HTERT RPE-1 (cell line): Measurements from ENCODE around the gene SNCAIP.
"Not testable (repeated sequence)": the region's sequence is repeated elsewhere in the genome, so short reads cannot be mapped to it uniquely, and the experiment has no call there.

Source experiments
- in situ Hi-C: fragments of 300-500 bp; cut with MboI; formaldehyde crosslinking; loops from 4 replicates; pipeline ENCODE4 v1.14.3; 2020; ENCODE audit warnings: low sequenced_read_pairs

The SNCAIP gene

DNA sequence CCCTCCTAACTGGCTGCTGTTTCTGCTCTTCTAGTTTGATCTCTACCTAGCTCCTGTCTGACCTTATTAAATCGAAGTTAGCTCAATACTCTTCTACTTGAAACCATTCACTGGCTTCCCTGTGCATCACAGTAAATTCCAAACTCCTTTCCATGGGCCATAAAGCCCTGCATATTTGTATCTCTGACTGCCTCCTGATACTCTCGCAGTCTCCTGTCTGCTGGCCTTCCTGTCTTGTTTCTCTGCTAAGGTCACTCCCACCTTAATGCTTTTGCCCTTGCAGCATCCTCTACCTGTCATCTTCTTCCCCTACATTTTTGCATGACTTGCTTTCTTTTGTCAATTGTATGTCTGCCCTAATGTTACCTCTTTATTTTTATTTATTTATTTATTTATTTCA is 44.8 kb downstream of the SNCAIP start:
- in situ Hi-C loops, result no loop called here

DNA sequence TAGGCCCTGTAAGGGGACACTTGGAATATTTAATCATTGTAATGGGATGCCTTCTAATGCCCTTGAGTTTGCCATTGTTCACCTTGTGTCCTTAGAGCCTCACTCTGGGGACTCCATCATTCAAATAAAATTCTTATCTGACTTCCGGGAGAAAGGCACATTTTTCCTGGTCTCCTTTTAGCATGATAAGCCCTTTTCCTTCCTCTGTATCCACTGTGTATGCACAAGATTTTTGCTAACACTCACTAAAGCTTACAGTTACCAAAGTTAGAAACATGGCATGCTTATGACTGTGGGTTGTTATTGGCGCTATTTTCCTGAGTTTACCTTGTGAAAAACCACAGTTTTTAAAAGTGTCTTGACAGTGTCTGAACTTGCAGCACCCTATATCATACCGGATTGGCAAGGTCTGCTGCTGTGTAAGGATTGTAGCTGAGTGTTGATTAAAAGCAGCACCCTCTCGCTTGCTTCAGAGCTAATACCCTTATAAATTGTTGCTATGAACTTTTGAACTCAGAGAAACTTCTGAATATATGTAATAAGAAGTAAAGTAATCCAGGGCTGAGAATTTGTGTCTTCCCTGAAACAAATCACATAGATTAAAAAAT is 46.4 kb downstream of the SNCAIP start:
- in situ Hi-C loops, result no loop called here

DNA sequence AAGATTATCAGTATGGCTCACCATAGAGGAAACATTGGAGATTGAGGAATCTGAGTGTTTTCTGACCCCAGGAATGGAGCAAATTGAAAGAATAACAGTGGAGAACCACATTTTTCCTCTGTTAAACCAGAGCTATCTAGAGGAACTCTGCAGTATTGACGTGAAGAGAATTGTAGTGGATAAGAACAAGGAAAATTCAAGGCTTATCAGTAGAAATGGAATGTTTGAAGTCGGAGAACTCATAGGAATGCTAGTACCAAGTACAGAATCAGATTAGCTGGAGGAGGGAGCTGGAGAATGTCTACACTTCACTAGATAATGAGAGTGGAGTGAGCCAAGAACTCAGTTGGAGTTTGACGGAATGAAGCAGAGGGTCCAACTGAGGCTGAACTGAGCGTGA is 50.3 kb downstream of the SNCAIP start:
- in situ Hi-C loops, result no loop called here

DNA sequence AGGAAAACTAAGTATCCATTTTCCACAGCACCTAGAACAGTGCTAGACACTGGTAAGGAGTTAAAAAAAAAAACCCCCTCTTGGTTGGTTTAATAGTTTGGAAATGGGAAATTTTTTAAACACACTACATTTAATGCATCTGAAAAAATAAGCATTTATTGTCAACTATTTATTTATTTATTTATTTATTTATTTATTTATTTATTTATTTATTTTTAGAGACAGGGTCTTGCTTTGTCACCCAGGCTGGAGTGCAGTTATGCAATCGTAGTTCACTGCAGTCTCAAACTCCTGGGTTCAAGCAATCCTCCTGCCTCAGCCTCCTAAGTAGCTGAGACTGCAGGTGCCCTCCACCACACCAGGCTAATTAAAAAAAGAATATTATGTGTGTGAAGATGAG is 51.6 kb downstream of the SNCAIP start:
- in situ Hi-C loops, result no loop called here

DNA sequence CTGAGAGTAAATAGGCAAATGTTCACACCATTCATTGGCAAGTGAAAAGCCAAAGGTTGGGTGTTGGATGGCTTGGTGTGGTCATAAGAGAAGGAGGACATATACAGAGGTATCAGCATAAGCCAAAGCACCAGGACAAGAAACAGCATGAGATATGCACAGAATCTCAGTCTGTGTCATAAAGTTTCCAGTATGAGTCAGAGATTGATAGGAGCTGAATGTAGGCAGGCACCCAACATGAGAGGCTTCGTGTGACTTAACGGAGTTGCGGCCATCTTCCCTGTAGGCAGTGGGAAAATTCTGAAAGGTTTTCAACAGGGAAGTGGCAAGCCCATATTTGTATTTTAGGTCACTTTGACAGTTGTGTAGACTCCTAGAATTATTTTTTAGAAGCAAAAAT is 54.5 kb downstream of the SNCAIP start:
- in situ Hi-C loops, result no loop called here

DNA sequence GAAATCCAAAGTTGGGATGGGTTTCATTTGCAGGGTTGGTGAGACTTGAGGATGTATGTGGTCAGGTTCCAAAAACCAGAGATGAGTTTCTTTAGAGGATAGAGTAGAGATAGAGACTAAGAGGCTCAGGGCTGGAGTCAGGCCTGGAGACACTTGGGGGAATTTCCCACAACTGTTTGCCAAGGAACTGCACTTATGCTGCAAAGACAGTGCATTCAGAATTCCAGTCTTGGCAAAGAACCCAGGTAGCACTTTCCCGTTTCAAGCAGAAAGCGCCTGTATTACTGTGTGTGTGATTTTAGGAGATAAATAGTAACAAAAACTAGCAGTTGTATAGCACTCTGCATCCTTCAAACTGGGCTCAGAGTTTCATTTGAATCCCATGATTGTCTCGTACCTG is 55.4 kb downstream of the SNCAIP start:
- in situ Hi-C loops, result no loop called here

DNA sequence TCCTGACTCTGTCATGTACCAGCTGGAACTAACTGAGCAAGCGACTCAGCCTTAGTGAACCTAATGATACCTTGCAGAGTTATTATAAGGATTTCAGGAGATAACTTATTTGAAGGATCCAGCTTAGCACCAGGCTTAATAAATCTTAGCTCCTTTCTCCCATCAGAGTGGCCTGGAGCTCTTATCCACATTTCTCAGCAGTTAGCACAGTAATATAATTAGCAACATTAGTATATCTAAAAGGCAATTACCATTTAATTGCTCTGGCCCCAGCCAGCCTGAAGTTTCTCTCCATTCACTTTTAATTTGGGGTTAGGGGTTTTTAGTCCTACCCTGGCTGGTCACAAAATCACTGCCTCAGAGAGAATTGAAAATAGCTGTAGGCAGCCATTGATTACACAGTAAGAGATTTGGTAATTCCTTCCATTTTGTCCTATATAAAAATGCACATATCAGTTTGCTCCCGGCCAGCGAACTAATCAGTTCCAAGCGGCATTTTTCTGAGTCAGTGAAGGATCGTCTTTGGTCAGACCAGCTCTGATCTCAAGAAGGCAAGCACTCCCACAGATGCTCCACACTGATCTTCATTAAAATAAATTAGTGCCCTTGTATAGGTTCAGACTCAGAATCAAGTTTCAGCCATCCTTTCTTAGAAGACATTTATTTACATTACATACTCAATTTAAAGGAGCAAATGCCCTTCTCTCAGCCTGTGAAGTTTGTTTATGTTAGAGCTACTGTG is 56.6 kb downstream of the SNCAIP start:
- in situ Hi-C loops, result no loop called here

DNA sequence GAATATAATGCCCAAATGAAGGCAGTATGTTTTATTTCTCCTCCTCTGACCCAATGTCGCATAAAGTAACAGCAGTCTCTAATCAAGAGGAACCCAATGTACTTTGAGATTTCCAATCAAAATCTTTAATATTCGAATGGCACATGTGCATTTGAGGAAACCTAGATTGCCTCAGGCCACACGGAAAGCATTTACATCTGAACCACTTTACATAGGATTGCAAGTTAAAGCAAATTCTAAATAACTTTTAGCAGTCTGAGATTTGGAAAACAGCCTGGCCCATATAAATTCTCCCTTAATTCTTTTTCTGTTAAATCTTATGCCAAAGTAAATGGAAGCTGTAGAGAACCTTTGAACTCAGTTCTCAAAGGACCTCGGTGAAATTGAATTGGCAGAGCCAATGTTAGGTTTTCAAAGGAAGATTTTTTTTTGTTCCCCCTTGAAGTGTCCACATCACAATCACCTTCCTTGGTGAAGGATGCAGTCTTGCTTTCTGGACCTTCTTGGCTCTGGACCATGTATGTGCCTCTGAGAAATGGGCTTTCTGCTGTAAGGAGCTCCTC is 57.3 kb downstream of the SNCAIP start:
- in situ Hi-C loops, result no loop called here

DNA sequence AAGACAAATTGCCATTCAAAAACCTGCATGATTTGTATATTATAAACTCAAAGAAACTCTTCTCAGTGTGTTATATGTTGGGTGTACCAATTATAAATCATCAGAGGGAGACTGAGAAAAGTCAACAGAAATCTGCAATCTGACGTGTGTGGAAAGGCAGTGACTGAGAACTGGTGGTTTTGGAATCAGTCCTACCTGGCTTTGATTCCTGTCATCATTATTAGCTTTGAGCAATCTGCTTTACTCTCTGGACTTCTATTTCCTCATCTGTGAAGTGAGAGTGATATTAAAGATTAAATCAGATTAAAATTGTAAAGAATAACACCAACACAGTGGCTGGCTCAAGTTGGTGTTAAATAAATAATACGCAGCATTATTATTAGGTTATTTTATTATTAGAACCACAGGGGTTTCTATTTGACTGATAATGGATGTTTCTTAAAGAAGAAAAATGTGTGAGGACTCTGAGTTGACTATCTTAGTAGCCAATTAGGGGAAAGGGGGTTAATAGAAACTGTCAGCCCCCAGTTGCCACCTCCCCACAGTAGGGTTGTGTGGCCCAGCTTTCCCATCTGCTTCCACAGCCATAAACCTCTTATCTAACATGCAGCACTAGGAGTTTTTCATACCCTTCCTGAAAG is 59.6 kb downstream of the SNCAIP start:
- in situ Hi-C loops, result no loop called here

DNA sequence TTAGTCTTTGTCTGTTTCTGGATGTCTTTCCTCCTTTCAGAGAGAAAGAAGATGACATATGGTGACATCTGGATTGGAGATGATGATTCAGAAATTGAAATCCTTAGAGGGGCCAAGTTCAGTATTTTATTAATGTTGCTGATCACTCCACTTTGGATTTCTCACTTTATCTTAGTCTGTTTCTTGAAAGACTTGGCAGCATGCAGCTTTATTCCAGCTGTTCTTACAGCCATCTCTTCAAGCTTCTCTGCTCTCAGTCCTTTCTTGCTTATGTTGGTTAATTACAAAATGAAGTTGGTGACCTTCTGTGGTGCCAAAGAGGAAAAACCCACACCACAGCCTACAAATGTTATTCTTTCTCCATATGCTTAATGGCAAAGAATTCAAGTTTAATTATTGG is 62.1 kb downstream of the SNCAIP start:
- in situ Hi-C loops, result no loop called here

DNA sequence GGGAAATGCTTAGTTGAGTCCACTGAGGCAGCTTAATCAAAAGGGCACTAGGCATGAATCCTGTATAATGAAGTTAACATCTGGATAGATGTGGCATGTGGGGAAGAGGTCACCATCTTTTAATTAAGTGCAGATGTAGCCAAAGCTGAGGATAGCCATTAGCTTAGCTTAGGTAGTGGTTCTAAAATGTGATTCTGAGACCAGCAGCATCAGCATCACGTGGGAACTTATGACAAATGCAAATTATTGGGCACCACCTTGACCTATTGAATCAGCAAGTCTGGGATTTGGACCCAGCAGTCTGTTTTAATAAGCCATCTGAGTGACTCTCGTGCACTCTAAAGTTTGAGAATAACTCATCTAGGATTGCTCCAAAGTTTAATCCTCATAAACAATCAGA is 63.8 kb downstream of the SNCAIP start:
- in situ Hi-C loops, result no loop called here

DNA sequence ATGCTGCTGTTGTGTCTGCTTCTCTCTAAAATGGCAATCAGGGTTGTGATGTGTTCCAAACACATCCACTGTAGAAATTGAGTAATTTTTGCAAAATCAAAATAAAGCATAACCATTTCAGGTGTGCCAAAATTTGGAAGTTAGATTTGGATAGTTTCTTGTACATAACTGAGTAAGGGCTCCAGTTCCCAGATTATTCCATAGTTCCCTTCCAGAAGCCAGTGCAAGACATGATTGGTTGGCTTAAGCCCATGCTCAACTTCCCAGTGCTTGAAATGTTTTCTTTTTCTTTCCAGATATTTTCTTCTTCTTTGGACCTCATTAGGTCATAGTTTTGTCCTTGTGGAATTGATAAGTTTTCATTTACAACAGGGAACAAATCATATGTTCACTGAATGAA is 64.2 kb downstream of the SNCAIP start:
- in situ Hi-C loops, result no loop called here

DNA sequence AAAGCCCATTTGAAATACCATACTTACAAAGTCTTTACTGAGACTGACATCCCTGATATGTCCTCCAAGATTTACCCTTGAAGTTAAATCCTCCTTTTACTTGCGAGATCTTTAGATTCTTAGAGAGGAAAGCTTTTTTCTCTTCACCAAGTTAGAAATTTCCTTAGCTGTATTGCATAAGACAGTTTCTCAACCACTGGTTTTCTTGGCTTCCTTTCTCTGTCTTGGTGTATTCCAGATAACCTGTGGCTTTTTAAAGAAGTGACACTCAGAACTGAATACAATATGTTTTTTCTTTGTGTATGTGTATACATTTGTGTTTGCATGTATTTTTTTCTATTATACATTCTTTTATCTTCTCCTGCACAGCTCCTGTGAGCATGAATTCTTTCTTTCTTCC is 65.0 kb downstream of the SNCAIP start:
- in situ Hi-C loops, result no loop called here

DNA sequence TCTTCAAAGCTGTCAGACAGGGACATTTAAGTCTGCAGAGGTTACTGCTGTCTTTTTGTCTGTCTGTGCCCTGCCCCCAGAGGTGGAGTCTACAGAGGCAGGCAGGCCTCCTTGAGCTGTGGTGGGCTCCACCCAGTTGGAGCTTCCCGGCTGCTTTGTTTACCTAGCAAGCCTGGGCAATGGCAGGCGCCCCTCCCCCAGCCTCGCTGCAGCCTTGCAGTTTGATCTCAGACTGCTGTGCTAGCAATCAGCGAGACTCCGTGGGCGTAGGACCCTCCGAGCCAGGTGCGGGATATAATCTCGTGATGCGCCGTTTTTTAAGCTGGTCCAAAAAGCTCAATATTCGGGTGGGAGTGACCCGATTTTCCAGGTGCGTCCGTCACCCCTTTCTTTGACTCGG is 70.9 kb downstream of the SNCAIP start:
- in situ Hi-C loops, result not testable (repeated sequence)

DNA sequence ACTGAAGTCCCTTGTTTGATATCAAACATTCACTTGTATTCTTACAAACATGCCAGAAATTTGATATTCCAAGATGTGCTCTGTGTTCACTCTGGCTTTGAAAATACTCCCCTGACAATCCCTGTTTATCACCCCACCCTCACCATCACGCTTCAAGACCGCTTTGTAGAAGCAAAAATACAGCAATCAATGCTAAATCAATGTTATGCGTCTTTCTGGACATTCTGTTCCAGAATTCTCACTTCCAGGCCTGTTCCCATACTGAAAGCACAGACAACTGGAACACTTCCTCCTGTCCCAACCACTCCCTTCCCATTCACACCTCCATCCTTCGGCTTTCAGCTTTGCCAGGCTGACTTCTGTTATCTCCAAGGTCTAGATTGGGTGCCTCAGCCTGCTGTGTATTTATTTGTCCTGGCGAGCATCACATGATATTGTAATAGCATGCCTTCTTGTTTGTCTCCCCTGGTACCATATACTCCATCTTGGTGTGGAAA is 72.8 kb downstream of the SNCAIP start:
- in situ Hi-C loops, result no loop called here

DNA sequence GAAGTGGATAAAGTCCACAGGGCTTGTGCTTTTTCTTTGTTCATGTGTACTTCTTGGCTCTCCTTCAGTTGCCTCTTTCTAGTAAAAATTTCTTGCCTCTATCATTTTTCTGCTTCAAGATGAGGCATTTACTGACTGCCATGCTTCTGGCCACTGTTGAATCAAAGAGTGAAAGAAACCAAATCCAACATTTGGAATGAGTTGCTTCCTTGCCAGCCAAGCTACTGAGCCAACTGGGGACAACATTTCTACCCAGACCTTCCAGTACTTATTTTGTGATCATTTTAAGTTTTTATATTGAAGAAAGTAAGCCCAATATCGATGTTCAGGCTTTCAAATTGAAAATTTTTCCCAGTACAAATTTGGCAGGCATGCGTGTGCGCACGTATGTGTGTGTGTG is 73.2 kb downstream of the SNCAIP start:
- in situ Hi-C loops, result no loop called here

DNA sequence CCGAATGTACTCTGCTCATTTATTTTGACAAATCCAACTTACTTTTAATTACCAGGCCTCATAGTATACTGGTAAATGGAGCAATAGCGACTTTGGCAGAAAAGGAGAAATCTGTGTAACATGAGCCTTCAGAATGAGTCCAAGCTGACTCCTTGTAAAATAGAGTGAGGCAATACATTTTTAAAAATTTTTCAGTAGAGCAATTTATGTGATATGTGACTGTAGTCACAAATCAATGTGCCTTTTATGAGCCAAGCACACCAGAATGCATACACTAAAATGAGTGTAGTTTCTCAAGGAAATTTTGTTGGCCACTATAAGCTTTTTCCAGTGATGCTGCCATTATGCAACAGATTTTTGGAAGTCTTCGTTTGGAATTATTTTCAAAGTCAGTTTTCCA is 73.8 kb downstream of the SNCAIP start:
- in situ Hi-C loops, result no loop called here

DNA sequence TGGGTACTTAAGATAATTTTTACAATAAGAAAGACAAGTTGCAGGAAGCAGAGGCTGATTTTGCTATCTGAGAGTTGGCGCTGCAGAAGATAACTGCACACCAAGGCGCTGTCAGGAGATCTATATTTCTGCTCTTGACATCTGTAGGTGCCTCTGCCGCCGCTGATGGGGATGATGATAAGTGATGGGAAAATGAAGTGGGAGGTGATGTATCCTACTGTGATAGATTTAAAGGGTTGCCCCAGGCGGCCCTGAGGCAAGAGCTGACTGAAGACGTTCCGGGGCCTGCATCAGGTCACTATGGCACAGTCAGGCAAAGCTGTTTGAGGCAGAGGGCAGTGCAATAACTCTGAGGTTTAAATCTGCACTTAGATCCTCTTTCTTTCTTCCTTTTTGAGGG is 78.1 kb downstream of the SNCAIP start:
- in situ Hi-C loops, result no loop called here

DNA sequence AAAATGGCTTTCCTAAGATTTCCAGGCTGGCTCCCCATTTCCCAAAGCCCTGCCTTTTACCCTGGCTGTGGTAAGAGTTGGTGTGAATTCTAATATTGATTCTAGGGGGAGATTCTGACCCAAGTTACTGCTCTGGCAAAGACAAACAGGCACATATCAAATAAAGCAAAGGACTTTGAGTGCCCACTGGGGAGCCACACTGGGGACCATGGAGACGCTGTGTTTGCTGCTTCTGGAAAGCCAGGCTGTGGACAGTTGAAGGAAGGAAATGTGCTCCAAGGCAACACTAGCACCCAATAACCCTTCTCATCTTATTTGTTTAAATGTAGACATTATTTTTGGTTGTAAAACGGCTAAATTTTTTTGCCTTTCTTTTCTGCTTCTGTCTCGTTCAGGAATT is 78.7 kb downstream of the SNCAIP start:
- in situ Hi-C loops, result no loop called here

DNA sequence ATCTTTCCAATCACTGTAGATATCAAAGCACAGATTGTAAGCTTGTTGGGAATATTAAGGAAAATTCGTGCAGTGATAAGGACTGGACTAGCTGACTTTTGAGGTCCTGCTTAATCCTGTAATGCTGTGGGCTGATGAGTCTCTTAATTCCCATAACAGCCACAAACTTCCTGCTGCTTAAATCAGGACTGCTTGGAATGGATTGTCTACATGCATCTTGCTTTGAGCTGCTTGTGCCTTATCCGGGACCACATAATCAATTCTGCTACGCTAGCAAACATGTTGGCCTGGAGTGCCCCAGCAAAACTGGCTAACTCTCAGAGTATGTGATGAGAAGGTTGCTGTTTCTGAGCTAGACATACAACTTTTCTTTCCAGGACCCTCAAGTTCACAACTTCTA is 79.6 kb downstream of the SNCAIP start:
- in situ Hi-C loops, result no loop called here

DNA sequence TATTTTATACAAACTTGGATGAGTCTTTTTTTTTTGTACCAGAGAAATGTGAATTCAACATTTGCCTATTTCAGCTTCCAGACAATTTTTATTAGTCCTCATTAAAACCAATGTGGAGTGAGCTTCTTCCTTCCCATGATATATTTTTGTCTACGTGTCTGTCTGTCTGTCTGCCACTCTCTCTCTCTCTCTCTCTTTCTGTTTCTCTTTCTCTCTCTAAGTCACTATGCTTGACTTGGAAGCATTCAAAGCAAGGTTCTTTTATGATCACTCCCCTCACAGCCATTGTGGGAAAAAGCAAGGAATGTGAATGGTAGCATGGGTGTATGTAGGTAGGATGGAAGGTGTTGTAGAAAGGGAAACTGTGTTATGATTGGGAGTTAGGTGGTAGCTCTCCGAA is 80.2 kb downstream of the SNCAIP start:
- in situ Hi-C loops, result no loop called here

DNA sequence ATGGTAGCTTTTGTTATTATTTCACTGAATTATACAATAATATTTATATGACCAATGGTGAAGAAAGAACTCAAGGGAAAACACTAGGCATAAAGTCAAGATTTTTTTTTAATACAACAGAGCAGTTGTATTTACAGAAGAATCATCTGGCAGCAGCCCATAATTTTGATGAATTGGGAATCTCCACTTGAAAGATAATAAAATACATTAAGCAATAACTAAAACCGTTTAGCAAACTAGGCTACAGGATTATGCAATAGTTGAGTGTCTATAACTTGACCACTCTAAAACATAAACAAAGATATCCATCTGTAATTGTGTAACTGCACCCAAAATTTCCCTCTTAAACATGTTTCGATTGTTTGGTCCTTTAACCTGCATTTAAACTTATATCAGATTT is 80.8 kb downstream of the SNCAIP start:
- in situ Hi-C loops, result no loop called here
